ENCODE results near the gene SPAG16. TPM values are rescaled to one million over a fixed set of nuclear protein-coding genes. Genes with fewer than 3 reads are reported as not detected.

SPAG16 gene
- total RNA-seq, 1 donor, result 35.2 TPM

DNA sequence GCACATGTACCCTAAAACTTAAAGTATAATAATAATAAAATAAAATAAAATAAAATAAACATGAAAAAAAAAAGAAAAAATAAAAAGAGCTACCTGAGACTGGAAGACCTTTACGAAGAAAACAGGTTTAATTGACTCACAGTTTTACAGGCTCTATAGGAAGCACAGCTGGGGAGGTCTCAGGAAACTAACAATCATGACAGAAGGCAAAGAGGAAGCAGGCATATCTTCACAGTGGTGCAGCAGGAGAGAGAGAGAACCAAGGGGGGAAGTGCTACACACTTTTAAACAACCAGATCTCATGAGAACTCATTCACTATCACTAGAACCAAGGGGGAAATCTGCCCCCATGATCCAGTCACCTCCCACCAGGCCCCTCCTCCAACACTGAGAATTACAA lies 747.3 kb downstream of the SPAG16 start:
- TF ChIP-seq, protein P1, sequence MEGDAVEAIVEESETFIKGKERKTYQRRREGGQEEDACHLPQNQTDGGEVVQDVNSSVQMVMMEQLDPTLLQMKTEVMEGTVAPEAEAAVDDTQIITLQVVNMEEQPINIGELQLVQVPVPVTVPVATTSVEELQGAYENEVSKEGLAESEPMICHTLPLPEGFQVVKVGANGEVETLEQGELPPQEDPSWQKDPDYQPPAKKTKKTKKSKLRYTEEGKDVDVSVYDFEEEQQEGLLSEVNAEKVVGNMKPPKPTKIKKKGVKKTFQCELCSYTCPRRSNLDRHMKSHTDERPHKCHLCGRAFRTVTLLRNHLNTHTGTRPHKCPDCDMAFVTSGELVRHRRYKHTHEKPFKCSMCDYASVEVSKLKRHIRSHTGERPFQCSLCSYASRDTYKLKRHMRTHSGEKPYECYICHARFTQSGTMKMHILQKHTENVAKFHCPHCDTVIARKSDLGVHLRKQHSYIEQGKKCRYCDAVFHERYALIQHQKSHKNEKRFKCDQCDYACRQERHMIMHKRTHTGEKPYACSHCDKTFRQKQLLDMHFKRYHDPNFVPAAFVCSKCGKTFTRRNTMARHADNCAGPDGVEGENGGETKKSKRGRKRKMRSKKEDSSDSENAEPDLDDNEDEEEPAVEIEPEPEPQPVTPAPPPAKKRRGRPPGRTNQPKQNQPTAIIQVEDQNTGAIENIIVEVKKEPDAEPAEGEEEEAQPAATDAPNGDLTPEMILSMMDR (IDR thresholded peaks at IDR 0.05; ENCODE audit: insufficient read depth, low read length), result no peak

DNA sequence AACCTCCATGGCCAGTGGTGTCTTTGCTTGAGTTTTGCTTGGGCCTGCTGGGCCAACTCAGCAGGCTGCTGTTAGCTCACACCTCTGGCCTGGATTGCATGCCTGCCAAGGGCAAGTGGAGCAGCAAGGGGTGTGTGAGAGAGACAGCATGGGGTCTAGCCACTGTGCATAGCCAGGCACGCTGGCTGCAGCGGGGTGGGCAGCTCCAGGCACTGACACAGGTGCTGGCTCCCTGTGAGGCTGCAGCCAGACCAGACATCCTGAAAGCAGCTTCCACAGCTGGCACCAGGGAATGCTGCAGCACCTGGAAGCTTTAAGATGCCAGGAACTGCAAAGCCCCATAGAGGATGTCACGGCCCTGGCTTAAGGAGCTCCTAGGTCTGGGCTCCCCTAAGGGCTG lies 750.2 kb downstream of the SPAG16 start:
- no peak for DNase-seq (ENCODE audit: low read depth)
- TF ChIP-seq, protein P1 (IDR thresholded peaks at IDR 0.05; ENCODE audit: insufficient read depth, low read length), result no peak
- H3K4me3 ChIP-seq (ENCODE audit: low read depth, low read length), result no peak overlapping the region

More for the DNA sequence above, 747.3 kb downstream of the SPAG16 start:
- no peak overlapping the region for H3K4me3 ChIP-seq (ENCODE audit: low read depth, low read length)
- no peak for DNase-seq (ENCODE audit: low read depth)

DNA sequence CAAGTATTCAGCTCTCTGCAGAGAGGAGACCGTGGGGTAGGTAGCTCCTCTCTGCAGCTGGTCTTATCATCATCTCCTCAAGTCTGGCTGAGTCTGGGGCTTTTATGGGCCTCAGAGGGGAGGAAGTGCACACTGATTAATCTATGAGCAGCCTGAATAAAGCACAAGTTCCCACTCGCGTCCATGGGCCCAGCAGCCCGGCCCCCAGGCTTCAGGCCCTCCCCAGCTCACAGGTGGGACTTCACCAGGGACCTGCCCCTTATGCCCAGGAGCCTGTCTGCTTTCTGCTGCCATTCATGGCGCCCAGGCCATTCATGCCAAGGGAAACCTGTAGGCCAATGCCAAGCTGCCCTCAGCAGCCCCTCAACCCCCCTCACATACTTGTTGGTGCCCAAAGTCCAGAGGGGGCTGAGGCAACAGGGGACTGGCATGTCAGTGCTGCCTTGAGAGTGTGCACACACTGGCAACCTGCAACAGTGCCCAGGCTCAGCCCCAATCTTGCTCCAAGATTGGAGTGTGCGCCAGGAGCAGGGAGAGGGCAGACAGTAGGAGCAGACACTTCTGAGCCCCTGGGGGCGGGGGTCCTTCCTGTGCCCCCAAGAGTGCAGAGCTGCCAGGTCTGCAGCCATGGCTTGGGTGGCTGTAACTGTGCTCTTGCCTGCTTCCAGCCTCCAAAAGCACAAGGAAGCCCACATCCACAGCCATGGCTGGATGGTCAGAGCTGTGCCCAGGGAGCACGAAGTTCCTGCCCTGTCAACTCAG lies 751.0 kb downstream of the SPAG16 start:
- TF ChIP-seq, protein P1 (IDR thresholded peaks at IDR 0.05; ENCODE audit: insufficient read depth, low read length), result no peak
- no peak for DNase-seq (ENCODE audit: low read depth)
- no peak overlapping the region for H3K4me3 ChIP-seq (ENCODE audit: low read depth, low read length)

DNA sequence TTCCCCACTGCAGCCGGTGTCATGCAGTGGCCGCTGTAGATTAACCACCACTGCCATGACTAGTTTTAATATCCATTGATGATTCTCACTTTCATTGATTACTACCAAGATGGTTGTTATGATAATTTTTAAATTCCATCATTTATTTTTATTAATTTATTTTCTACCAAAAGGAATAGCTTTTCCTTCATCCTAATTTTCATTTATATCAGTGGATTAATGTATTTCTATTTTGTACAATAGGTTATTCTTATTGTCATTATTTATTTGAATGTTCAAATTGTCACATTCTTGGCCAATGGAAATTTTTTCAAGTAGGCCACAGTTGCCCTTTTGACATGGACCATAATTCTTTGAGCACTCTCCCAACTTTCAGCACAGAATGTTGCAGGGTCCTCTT lies 751.7 kb downstream of the SPAG16 start:
- TF ChIP-seq, protein P1 (IDR thresholded peaks at IDR 0.05; ENCODE audit: insufficient read depth, low read length), result no peak
- DNase-seq (ENCODE audit: low read depth), result no peak
- H3K4me3 ChIP-seq (ENCODE audit: low read depth, low read length), result no peak overlapping the region

DNA sequence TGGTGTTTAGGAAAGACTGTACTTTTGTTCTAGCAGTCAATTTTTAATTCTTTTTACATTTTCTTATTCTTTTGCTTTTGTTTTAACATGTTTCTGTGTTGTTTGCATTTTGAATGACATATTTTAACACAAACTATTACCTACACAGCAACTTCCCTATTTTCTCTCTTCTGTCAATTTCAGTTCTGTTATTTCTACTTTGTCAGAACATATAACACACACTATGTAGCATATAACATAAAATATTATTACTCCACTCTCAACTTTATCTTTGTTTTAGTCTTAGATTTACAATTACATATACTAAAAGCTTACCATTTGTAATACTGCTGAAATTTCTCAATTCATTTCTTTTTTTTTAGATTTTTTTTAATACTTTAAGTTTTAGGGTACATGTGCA lies 753.9 kb downstream of the SPAG16 start:
- TF ChIP-seq, protein P1 (IDR thresholded peaks at IDR 0.05; ENCODE audit: insufficient read depth, low read length), result no peak
- no peak for DNase-seq (ENCODE audit: low read depth)
- H3K4me3 ChIP-seq (ENCODE audit: low read depth, low read length), result no peak overlapping the region

DNA sequence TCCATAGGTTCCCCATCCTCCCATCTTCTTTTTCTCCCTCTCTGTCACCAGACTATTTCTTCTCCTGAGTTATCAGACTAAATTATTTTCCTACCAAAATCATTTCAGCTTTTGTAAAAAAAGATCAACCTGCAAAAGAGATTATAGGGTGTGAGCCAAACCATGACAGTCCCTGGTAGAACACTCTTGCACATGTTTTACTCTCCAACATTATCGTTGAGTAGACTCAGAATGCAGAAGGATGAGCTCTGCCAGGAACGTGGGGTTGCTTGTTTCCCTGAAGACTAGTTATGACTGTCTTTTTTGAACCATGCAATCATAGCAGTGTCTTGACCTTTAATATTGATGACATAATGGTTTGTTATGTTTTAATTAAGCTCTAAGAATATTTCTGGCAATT lies 766.5 kb downstream of the SPAG16 start:
- TF ChIP-seq, protein P1 (IDR thresholded peaks at IDR 0.05; ENCODE audit: insufficient read depth, low read length), result no peak
- DNase-seq (ENCODE audit: low read depth), result no peak
- no peak overlapping the region for H3K4me3 ChIP-seq (ENCODE audit: low read depth, low read length)

DNA sequence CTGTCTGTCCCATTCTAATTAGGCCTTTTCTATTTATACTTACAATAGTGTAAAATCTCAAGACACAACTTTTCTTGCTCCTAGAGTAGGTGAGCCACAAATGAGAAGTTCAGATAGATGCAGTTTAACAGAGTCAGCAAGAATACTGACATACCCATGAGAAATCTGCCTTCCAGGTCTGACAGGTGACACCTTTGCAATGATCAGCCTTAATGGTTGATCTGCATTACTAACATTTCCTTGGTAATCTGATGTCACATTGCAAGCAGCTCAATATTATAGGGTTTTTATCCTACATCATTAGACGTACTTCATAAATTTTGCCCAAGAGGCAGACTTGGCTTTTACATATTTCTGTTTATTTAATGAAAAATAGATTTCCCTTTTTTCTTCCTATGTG lies 767.3 kb downstream of the SPAG16 start:
- no peak for DNase-seq (ENCODE audit: low read depth)
- TF ChIP-seq, protein P1 (IDR thresholded peaks at IDR 0.05; ENCODE audit: insufficient read depth, low read length), result no peak
- H3K4me3 ChIP-seq (ENCODE audit: low read depth, low read length), result no peak overlapping the region
